Renal cortex interstitium (tissue), 11 donors: ENCODE data around the gene ENC1. TPM values are rescaled to one million over a fixed set of nuclear protein-coding genes. Genes with fewer than 3 reads are reported as not detected.

Source experiments
- DNase-seq, 11 donors: peaks; one replicate each; pipeline ENCODE4 v3.0.0-alpha.2; 2013; ENCODE audit warnings: low read depth in 9 of 11, low spot score in 4 of 11; ENCODE audit errors: extremely low read depth in 1 of 11
- polyA plus RNA-seq, 3 donors: library from polyadenylated mRNA; unstranded; fragments of 120-200 nt; gene quantifications; one replicate each; pipeline ENCODE4 v1.2.1, GENCODE V29; 2013; ENCODE audit not compliant: insufficient read length in 3 of 3

Gene ENC1
- polyA plus RNA-seq, 3 donors, result 67.1 to 77.4 (median 74.5) TPM

GRCh38 chr5:74623006-74623611 lies 17.4 kb downstream of the ENC1 start:
- no peak for DNase-seq

- DNase-seq, result no peak
Observed at GRCh38 chr5:74622122-74622521, 18.4 kb downstream of the ENC1 start.

GRCh38 chr5:74621492-74621891 lies 19.0 kb downstream of the ENC1 start:
- DNase-seq, result no peak

- no peak for DNase-seq
Observed at GRCh38 chr5:74619308-74619707, 21.2 kb downstream of the ENC1 start.

GRCh38 chr5:74618106-74618505 lies 22.4 kb downstream of the ENC1 start:
- DNase-seq, result no peak

- no peak for DNase-seq
Observed at GRCh38 chr5:74617202-74617601, 23.3 kb downstream of the ENC1 start.

GRCh38 chr5:74616236-74617146 lies 24.0 kb downstream of the ENC1 start:
- DNase-seq, result peak in 2 of 11 donors; percentile 40 to 46

- no peak for DNase-seq
Observed at GRCh38 chr5:74613283-74613682, 27.2 kb downstream of the ENC1 start.

GRCh38 chr5:74612045-74612444 lies 28.5 kb downstream of the ENC1 start:
- DNase-seq, result no peak

GRCh38 chr5:74608736-74609601 lies 31.6 kb downstream of the ENC1 start:
- no peak for DNase-seq

- no peak for DNase-seq
Observed at GRCh38 chr5:74605759-74606158, 34.8 kb downstream of the ENC1 start.

- no peak for DNase-seq
Observed at GRCh38 chr5:74603376-74603775, 37.2 kb downstream of the ENC1 start.

- no peak for DNase-seq
Observed at GRCh38 chr5:74599148-74599547, 41.4 kb downstream of the ENC1 start.

- no peak for DNase-seq
Observed at GRCh38 chr5:74598731-74599130, 41.8 kb downstream of the ENC1 start.

GRCh38 chr5:74596927-74597326 lies 43.6 kb downstream of the ENC1 start:
- no peak for DNase-seq

GRCh38 chr5:74595143-74595925 lies 45.2 kb downstream of the ENC1 start:
- no peak for DNase-seq

GRCh38 chr5:74594137-74595040 lies 46.1 kb downstream of the ENC1 start:
- DNase-seq, result no peak
